GM12878 (cell line): Measurements from ENCODE around the gene KRT80. TPM values are rescaled to one million over a fixed set of nuclear protein-coding genes. Genes with fewer than 3 reads are reported as not detected.

Experiments
- ATAC-seq: fragments of 200-7000 bp; cut with Tn5 transposase; 3 replicates; pipeline ENCODE4 v1.9.1; 2020; ENCODE audit warnings: mild to moderate bottlenecking, moderate library complexity
- BruUV-seq: library from RNA; stranded (reverse); fragments of 400-500 nt; replicated peaks from 2 replicates; lab custom pipeline; 2021; lab: Mats Ljungman, UMichigan
- CTCF ChIA-PET: fragments of 300-600 bp; sonication (Branson Sonifier 250); formaldehyde crosslinking; extraction: SDS; loops from one replicate; lab custom pipeline; 2021; ENCODE audit warnings: inconsistent platforms; lab: Yijun Ruan, JAX
- POLR2A ChIA-PET: fragments of 350-600 bp; formaldehyde crosslinking; extraction: SDS; loops from one replicate; lab custom pipeline; 2021; ENCODE audit warnings: inconsistent platforms; lab: Charles Lee
- RAD21 ChIA-PET: fragments of 300-600 bp; sonication (Branson Sonifier 250); formaldehyde crosslinking; loops from one replicate; lab custom pipeline; 2023; ENCODE audit warnings: antibody characterized with exemption; ENCODE audit not compliant: unreplicated experiment; lab: Charles Lee
- SMC1A ChIA-PET: fragments of 300-600 bp; sonication (Branson Sonifier 250); formaldehyde crosslinking; loops from one replicate; lab custom pipeline; 2023; ENCODE audit not compliant: unreplicated experiment, uncharacterized antibody; lab: Charles Lee
- DNase-seq: peaks from one replicate; pipeline ENCODE4 v3.0.0-alpha.2; 2011; ENCODE audit warnings: low read depth, low spot score
- FAIRE-seq: peaks from 3 replicates; lab custom pipeline; 2011; peaks lifted over from hg19 to GRCh38; lab: Jason Lieb, UNC
- H2AFZ ChIP-seq: 2 replicates; pipeline ENCODE4 v1.6.0; 2011; ENCODE audit warnings: low read depth, low read length, control low read depth; ENCODE audit not compliant: control insufficient read depth
- H3K27ac ChIP-seq: 2 replicates; pipeline ENCODE4 v1.5.1; 2011; ENCODE audit warnings: control low read depth; ENCODE audit not compliant: control insufficient read depth, insufficient read depth
- H3K27me3 ChIP-seq, 2 experiments: replicated peaks in 1 of 2; 2 replicates each; pipeline versions ENCODE4 v1.6.0 to v1.6.1; 2011; ENCODE audit warnings: low read length in 1 of 2; ENCODE audit not compliant: control insufficient read depth in 2 of 2, insufficient read depth in 2 of 2
- H3K36me3 ChIP-seq, 2 experiments: 2 replicates each; pipeline ENCODE4 v1.5.1; 2011; ENCODE audit warnings: low read length in 1 of 2; ENCODE audit not compliant: control insufficient read depth in 2 of 2, insufficient read depth in 2 of 2
- H3K4me1 ChIP-seq: 2 replicates; pipeline ENCODE4 v1.6.1; 2011; ENCODE audit warnings: mild to moderate bottlenecking, low read length, moderate library complexity, mixed read lengths; ENCODE audit not compliant: control insufficient read depth, insufficient read depth
- H3K4me2 ChIP-seq: 2 replicates; pipeline ENCODE4 v1.6.0; 2011; ENCODE audit warnings: control low read depth; ENCODE audit not compliant: control insufficient read depth, insufficient read depth
- H3K4me3 ChIP-seq: fragments of 200-600 bp; sonication (generic); 2 replicates; pipeline ENCODE4 v1.5.1; 2016
- H3K79me2 ChIP-seq: 2 replicates; pipeline ENCODE4 v1.6.0; 2011; ENCODE audit warnings: low read length; ENCODE audit not compliant: control insufficient read depth, insufficient read depth
- H3K9ac ChIP-seq: 2 replicates; pipeline ENCODE4 v1.8.0; 2011; ENCODE audit warnings: low read length, control low read depth, mixed read lengths; ENCODE audit not compliant: control insufficient read depth, insufficient read depth
- H3K9me3 ChIP-seq: replicated peaks from 3 replicates; pipeline ENCODE4 v1.5.1; 2011; ENCODE audit warnings: mild to moderate bottlenecking, low read length; ENCODE audit not compliant: control insufficient read depth, insufficient read depth
- H4K20me1 ChIP-seq: 2 replicates; pipeline ENCODE4 v1.6.0; 2011; ENCODE audit not compliant: control insufficient read depth, insufficient read depth
- FOS ChIP-seq: IDR thresholded peaks from 3 replicates; pipeline ENCODE4 v1.6.1; 2011; ENCODE audit warnings: borderline replicate concordance; ENCODE audit not compliant: insufficient read length; ENCODE audit errors: extremely low read depth
- GABPA ChIP-seq: IDR thresholded peaks from 2 replicates; pipeline ENCODE4 v1.6.1; 2014; ENCODE audit warnings: antibody characterized with exemption, low read depth, mild to moderate bottlenecking, inconsistent platforms
- KAT2A ChIP-seq: conservative IDR thresholded peaks from 2 replicates; pipeline ENCODE4 v1.6.1; 2011; ENCODE audit warnings: low read depth, low read length; ENCODE audit not compliant: control insufficient read depth
- MYB ChIP-seq: fragments of 150-350 bp; IDR thresholded peaks from 2 replicates; pipeline ENCODE4 v1.6.1; 2014; ENCODE audit warnings: mild to moderate bottlenecking, low read depth, low read length, borderline replicate concordance
- MYC ChIP-seq: IDR thresholded peaks from 2 replicates; pipeline ENCODE4 v1.6.1; 2011; ENCODE audit warnings: mild to moderate bottlenecking, low read length, moderate library complexity, inconsistent platforms; ENCODE audit not compliant: insufficient read depth, insufficient replicate concordance, insufficient read length, severe bottlenecking
- NBN ChIP-seq: fragments of 450-650 bp; IDR thresholded peaks from 2 replicates; pipeline ENCODE4 v1.6.1; 2016
- PAX5 ChIP-seq: IDR thresholded peaks from 2 replicates; pipeline ENCODE4 v1.6.1; 2011; ENCODE audit warnings: low read depth, low read length, borderline replicate concordance
- POLR2A ChIP-seq: IDR thresholded peaks from 2 replicates; pipeline ENCODE4 v1.6.1; 2011; ENCODE audit warnings: low read depth, mild to moderate bottlenecking, low read length
- POLR2AphosphoS2 ChIP-seq: IDR thresholded peaks from 2 replicates; pipeline ENCODE4 v1.6.1; 2011; ENCODE audit warnings: low read depth, mild to moderate bottlenecking, low read length, improper control_type of control experiment, moderate library complexity
- POU2F2 ChIP-seq: IDR thresholded peaks from 3 replicates; pipeline ENCODE4 v1.6.1; 2011; ENCODE audit warnings: low read depth, mild to moderate bottlenecking, low read length, borderline replicate concordance
- ZNF217 ChIP-seq: fragments of 450-650 bp; IDR thresholded peaks from 2 replicates; pipeline ENCODE4 v1.6.1; 2017; ENCODE audit warnings: antibody characterized with exemption, mild to moderate bottlenecking
- ZNF622 ChIP-seq: fragments of 450-650 bp; IDR thresholded peaks from 2 replicates; pipeline ENCODE4 v1.6.1; 2017; ENCODE audit warnings: mild to moderate bottlenecking, inconsistent platforms
- WGBS: methylation state at CpG from one replicate; pipeline ENCODE4 v1.1.6; 2016; ENCODE audit warnings: low lambda C conversion rate; ENCODE audit not compliant: insufficient replicate concordance, insufficient coverage; ENCODE audit errors: missing lambda C conversion rate; 5-methylcytosine and 5-hydroxymethylcytosine counted together
- in situ Hi-C: fragments of 300-500 bp; cut with MboI; formaldehyde crosslinking; loops from 9 replicates; pipeline ENCODE4 v1.14.3; 2018; ENCODE audit warnings: mixed read lengths
- intact Hi-C: fragments of 100-400 bp; cut with micrococcal nuclease; formaldehyde crosslinking; loops from one replicate; pipeline ENCODE4 v1.14.2; 2022; ENCODE audit not compliant: unreplicated experiment
- polyA plus RNA-seq, 11 experiments: library from polyadenylated mRNA; depleted of rRNA in 4 of 11; unstranded in 6 of 11; stranded (reverse) in 5 of 11; fragments of >200 nt; fragmentation: Nextera tagmentation in 4 of 11; fragmentation: Illumina TruSeq in 1 of 11; extraction: Ambion mirVana in 4 of 11; extraction: Trizol in 1 of 11; gene quantifications; 1 replicate in 1 of 11; 2 replicates in 10 of 11; pipeline versions ENCODE4 v1.2.1 to v1.2.3, GENCODE V29; 2011 to 2016; ENCODE audit warnings: inconsistent platforms in 2 of 11, missing spikeins in 2 of 11, low read depth in 1 of 11
- total RNA-seq, 4 experiments: library from RNA; depleted of rRNA in 3 of 4; stranded (reverse); fragments of >200 nt in 3 of 4; fragmentation: Illumina TruSeq in 1 of 4; extraction: Trizol in 1 of 4; gene quantifications; 2 replicates each; pipeline versions ENCODE4 v1.2.1 to v1.2.3, GENCODE V29; 2013 to 2021

KRT80 gene
- total and polyA plus RNA-seq, 10 of the 15 experiments (the other 5 are each of a cell fraction or from before 2014, with no cell fraction given) = 0.01 TPM; not detected in 9

DNA sequence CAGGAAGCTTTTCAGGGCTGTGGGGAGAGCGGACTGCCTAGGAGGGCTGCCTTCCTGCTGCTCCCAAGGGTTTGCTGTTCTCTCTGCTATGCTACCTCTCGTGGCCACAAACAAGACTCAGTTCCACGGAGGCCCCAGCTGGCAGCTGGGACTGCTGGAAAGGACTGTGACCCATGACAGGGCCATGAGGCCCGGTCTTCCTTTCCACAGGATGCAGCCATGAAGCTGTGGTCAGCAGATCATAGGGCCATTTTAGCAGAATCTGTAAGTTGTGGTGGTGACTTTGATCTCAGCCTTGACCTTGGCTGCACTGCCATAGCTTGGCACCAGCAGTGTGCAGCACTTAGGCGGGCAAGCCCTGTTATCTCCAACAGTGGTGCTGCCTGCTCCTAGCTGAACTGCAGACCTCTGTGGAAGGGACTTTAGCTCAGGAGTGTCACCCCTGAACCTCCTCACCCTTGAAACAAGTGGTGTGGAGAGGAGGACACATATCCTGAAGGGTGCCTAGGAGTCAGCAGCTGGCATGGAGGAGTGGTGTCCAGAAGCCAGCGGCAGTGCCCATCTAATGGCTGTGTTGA lies 12.3 kb downstream of the KRT80 start (continued):
- TF ChIP-seq MYB (no peak), FOS (no peak)

GRCh38 chr12:52178984-52179383 lies 12.8 kb downstream of the KRT80 start:
- in situ Hi-C loops (no loop called here), intact Hi-C loops (no loop called here)
- ChIA-PET RAD21 (no interaction called here), CTCF (interaction anchor here (1.4 kb wide), 1 partner anchor 43 kb away, joined by 4 read pairs; no protein-coding TSS in a partner anchor), SMC1A (no interaction called here), POLR2A (no interaction called here)
- no peak for FAIRE-seq
- no peak for DNase-seq
- Histone ChIP-seq H3K4me3 (no peak overlapping the region), H3K27me3 (no peaks in the 10 kb centered on the region; a peak in 1 of 4 replicates), H3K4me1 (no peaks in the 10 kb centered on the region; the same call in 1 of the 2 replicates), H3K36me3 (no peaks in the 10 kb centered on the region), H3K79me2 (no peaks in the 10 kb centered on the region), H3K9ac (no peak overlapping the region), H3K4me2 (no peak overlapping the region), H3K27ac (no peak overlapping the region), H4K20me1 (no peaks in the 10 kb centered on the region), H3K9me3 (no peaks in the 10 kb centered on the region), H2AFZ (no peak overlapping the region)
- TF ChIP-seq KAT2A = no peak
- no peak for TF ChIP-seq PAX5
- TF ChIP-seq POLR2AphosphoS2 = no peak
- TF ChIP-seq ZNF622 = no peak
- no peak for TF ChIP-seq ZNF217
- TF ChIP-seq POLR2A = no peak
- no peak for TF ChIP-seq GABPA
- TF ChIP-seq MYC = no peak
- TF ChIP-seq NBN = no peak
- no peak for TF ChIP-seq POU2F2
- WGBS = 6% methylated on average over 2 of the region's 2 CpGs
- no peak for ATAC-seq
- no TSS peak for BruUV-seq
